HAP-1 (cell line): ENCODE data around the gene DOCK10.
"Not testable (repeated sequence)": the region's sequence is repeated elsewhere in the genome, so short reads cannot be mapped to it uniquely, and the experiment has no call there.

Experiments used
- DNase-seq, 2 experiments: peaks; one replicate each; pipeline ENCODE4 v3.0.0-alpha.2; 2016 to 2020; ENCODE audit warnings: low spot score in 2 of 2
- H3K27me3 ChIP-seq: fragments of 250-450 bp; sonication (Bioruptor Pico); 2 replicates; pipeline ENCODE4 v1.5.1; 2020; ENCODE audit warnings: low read depth, mild to moderate bottlenecking, moderate library complexity
- H3K36me3 ChIP-seq: fragments of 250-450 bp; sonication (Bioruptor Pico); replicated peaks from 2 replicates; pipeline ENCODE4 v1.5.1; 2020; ENCODE audit warnings: mild to moderate bottlenecking
- H3K4me1 ChIP-seq: fragments of 250-450 bp; sonication (Bioruptor Pico); 2 replicates; pipeline ENCODE4 v1.5.1; 2020; ENCODE audit warnings: mild to moderate bottlenecking
- H3K4me3 ChIP-seq: fragments of 250-450 bp; sonication (Bioruptor Pico); 2 replicates; pipeline ENCODE4 v1.5.1; 2020; ENCODE audit warnings: mild to moderate bottlenecking, moderate library complexity
- H3K9me3 ChIP-seq: fragments of 250-450 bp; sonication (Bioruptor Pico); 2 replicates; pipeline ENCODE4 v1.5.1; 2020; ENCODE audit warnings: mild to moderate bottlenecking, moderate library complexity
- in situ Hi-C: fragments of 300-500 bp; cut with MboI; formaldehyde crosslinking; loops from 3 replicates; pipeline ENCODE4 v1.14.3; 2020; ENCODE audit warnings: low sequenced_read_pairs, inconsistent platforms, mixed read lengths

Gene DOCK10

GRCh38 chr2:224917246-224917645 lies 125.0 kb downstream of the DOCK10 start:
- in situ Hi-C loops: not testable (repeated sequence)

DNA sequence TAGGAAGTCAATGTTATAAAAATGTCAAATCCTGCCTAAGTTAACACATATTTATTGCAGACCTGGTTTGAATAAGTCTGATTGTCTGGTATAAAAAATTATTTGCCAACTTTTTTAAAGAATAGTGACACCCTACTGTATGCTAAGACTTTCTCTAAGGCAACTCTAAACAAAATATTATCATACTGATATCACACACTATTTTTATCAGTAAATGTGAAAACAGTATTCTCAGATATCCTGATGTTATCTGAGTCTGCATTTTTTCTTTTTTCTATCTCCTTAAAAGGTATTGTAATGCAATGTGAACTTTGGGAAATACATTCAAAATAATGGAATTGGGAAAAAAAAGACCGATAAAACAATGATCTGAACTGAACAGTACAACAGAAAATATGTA lies 127.1 kb downstream of the DOCK10 start:
- no peaks in the 10 kb centered on the region for H3K36me3 ChIP-seq
- H3K4me3 ChIP-seq: no peak overlapping the region
- no peaks in the 10 kb centered on the region for H3K4me1 ChIP-seq
- no peaks in the 10 kb centered on the region for H3K9me3 ChIP-seq
- no peaks in the 10 kb centered on the region for H3K27me3 ChIP-seq
- in situ Hi-C loops: no loop called here
- no peak for DNase-seq

More at GRCh38 chr2:224917246-224917645, 125.0 kb downstream of the DOCK10 start:
- not testable (repeated sequence) for H3K36me3 ChIP-seq, H3K27me3 ChIP-seq, H3K4me1 ChIP-seq, DNase-seq, H3K9me3 ChIP-seq, H3K4me3 ChIP-seq

- no peaks in the 10 kb centered on the region for H3K36me3 ChIP-seq
- no peak for DNase-seq
- H3K4me3 ChIP-seq: no peak overlapping the region
- no peaks in the 10 kb centered on the region for H3K27me3 ChIP-seq
- H3K9me3 ChIP-seq: no peaks in the 10 kb centered on the region
- H3K4me1 ChIP-seq: no peaks in the 10 kb centered on the region
- in situ Hi-C loops: no loop called here
Measured at GRCh38 chr2:224910574-224910925, 131.7 kb downstream of the DOCK10 start.

GRCh38 chr2:224909885-224910573 lies 132.2 kb downstream of the DOCK10 start:
- in situ Hi-C loops: no loop called here
- Histone ChIP-seq H3K9me3 (no peaks in the 10 kb centered on the region), H3K36me3 (no peaks in the 10 kb centered on the region), H3K4me1 (no peaks in the 10 kb centered on the region), H3K27me3 (no peaks in the 10 kb centered on the region), H3K4me3 (no peak overlapping the region)
- no peak for DNase-seq

DNA sequence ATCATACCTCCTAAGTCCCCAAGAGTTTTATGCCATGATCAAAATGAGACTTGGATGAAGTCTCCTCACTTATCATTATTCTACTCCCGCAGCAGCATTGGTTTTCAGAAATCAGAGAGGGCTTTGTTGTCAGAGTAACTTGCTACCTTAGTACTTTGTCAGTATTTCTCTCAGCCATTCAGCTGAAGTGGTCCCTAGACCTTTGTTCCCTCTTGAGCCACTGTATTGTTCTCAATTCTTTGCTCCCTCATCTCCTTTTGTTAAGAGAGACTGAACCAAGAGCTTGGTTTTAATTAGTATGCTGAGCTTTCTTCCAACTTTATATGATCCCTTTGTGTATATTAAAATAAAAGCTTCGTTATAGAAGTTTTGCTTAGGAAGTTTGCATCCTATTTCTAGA lies 133.4 kb downstream of the DOCK10 start:
- Histone ChIP-seq H3K4me1 (no peaks in the 10 kb centered on the region), H3K9me3 (no peaks in the 10 kb centered on the region), H3K27me3 (no peaks in the 10 kb centered on the region), H3K4me3 (no peak overlapping the region), H3K36me3 (no peaks in the 10 kb centered on the region)
- in situ Hi-C loops: no loop called here
- DNase-seq: peak in 1 of 2 experiments; percentile 29

- in situ Hi-C loops: no loop called here
- H3K4me1 ChIP-seq: no peaks in the 10 kb centered on the region
- H3K36me3 ChIP-seq: no peaks in the 10 kb centered on the region
- H3K9me3 ChIP-seq: no peaks in the 10 kb centered on the region
- H3K27me3 ChIP-seq: no peaks in the 10 kb centered on the region
- DNase-seq: no peak
- no peak overlapping the region for H3K4me3 ChIP-seq
Measured at GRCh38 chr2:224904381-224904780, 137.9 kb downstream of the DOCK10 start.

- no peaks in the 10 kb centered on the region for H3K9me3 ChIP-seq
- H3K4me3 ChIP-seq: no peak overlapping the region
- H3K27me3 ChIP-seq: no peaks in the 10 kb centered on the region
- in situ Hi-C loops: no loop called here
- DNase-seq: no peak
- no peaks in the 10 kb centered on the region for H3K36me3 ChIP-seq
- no peaks in the 10 kb centered on the region for H3K4me1 ChIP-seq
Measured at GRCh38 chr2:224903621-224904020, 138.6 kb downstream of the DOCK10 start.

GRCh38 chr2:224901121-224901676 lies 141.1 kb downstream of the DOCK10 start:
- H3K4me1 ChIP-seq: no peaks in the 10 kb centered on the region
- H3K27me3 ChIP-seq: no peaks in the 10 kb centered on the region
- no peaks in the 10 kb centered on the region for H3K9me3 ChIP-seq
- no peaks in the 10 kb centered on the region for H3K36me3 ChIP-seq
- DNase-seq: no peak
- in situ Hi-C loops: no loop called here
- H3K4me3 ChIP-seq: no peak overlapping the region

DNA sequence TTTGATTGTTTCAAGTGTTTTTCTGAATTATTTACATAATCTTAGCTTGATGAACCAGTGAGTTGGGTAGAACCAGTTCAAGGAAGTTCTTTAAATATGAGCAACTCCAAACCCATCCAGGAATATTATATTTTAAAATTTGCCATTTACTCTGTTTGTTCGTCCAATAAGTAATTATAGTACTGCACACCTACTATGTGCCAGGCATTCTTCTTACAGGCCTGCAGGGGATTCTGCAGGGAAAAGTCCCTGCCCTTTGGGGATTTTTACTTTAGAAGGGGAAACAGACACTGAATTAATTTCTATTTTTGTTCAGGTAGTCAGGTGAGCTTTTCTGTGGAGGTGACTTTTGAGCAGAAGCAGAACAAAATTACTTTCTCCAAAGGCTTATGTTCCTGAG lies 146.9 kb downstream of the DOCK10 start:
- Histone ChIP-seq H3K36me3 (no peaks in the 10 kb centered on the region), H3K4me1 (no peaks in the 10 kb centered on the region), H3K27me3 (no peaks in the 10 kb centered on the region), H3K4me3 (no peak overlapping the region), H3K9me3 (no peaks in the 10 kb centered on the region)
- DNase-seq: no peak
- in situ Hi-C loops: no loop called here

- Histone ChIP-seq H3K4me3 (no peak overlapping the region), H3K9me3 (no peaks in the 10 kb centered on the region), H3K27me3 (no peaks in the 10 kb centered on the region), H3K4me1 (no peaks in the 10 kb centered on the region), H3K36me3 (no peaks in the 10 kb centered on the region)
- in situ Hi-C loops: no loop called here
- no peak for DNase-seq
Measured at GRCh38 chr2:224894356-224894755, 147.9 kb downstream of the DOCK10 start.

- Histone ChIP-seq H3K4me1 (no peaks in the 10 kb centered on the region), H3K27me3 (no peaks in the 10 kb centered on the region), H3K9me3 (no peaks in the 10 kb centered on the region), H3K36me3 (no peaks in the 10 kb centered on the region), H3K4me3 (no peak overlapping the region)
- in situ Hi-C loops: no loop called here
- DNase-seq: no peak
Measured at GRCh38 chr2:224893848-224894247, 148.4 kb downstream of the DOCK10 start.

GRCh38 chr2:224892574-224893204 lies 149.6 kb downstream of the DOCK10 start:
- no peaks in the 10 kb centered on the region for H3K9me3 ChIP-seq
- no peaks in the 10 kb centered on the region for H3K36me3 ChIP-seq
- no peaks in the 10 kb centered on the region for H3K27me3 ChIP-seq
- no peak overlapping the region for H3K4me3 ChIP-seq
- no peak for DNase-seq
- H3K4me1 ChIP-seq: no peaks in the 10 kb centered on the region
- in situ Hi-C loops: no loop called here

GRCh38 chr2:224890372-224890771 lies 151.9 kb downstream of the DOCK10 start:
- H3K36me3 ChIP-seq: no peaks in the 10 kb centered on the region
- in situ Hi-C loops: no loop called here

DNA sequence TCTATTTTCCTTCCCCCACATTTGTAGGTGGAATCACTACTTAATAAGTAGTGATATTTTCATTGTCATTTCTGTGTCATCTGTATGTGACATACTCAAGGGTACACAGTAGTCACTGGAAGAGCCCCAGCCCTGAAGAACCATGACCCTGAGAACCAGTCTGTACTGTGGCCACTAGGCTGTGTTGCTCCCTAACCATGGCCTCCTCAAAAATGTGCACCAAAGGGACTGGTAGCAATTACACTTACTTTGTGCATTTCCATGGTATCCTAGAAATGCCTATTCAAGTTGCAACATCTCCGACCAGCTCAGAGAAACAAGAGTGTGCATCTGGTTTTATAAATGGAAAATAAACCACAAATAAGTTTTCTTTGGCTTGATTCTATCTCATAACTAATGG lies 155.1 kb downstream of the DOCK10 start:
- Histone ChIP-seq H3K4me3 (no peak overlapping the region), H3K36me3 (no peaks in the 10 kb centered on the region), H3K9me3 (no peaks in the 10 kb centered on the region), H3K4me1 (no peaks in the 10 kb centered on the region), H3K27me3 (no peaks in the 10 kb centered on the region; the same call in 1 of the 2 replicates)
- DNase-seq: no peak
- in situ Hi-C loops: no loop called here

More at GRCh38 chr2:224890372-224890771, 151.9 kb downstream of the DOCK10 start:
- H3K9me3 ChIP-seq: no peaks in the 10 kb centered on the region
- H3K27me3 ChIP-seq: no peaks in the 10 kb centered on the region
- no peaks in the 10 kb centered on the region for H3K4me1 ChIP-seq
- H3K4me3 ChIP-seq: no peak overlapping the region
- DNase-seq: no peak
